Heart right ventricle (tissue), 16 donors: ENCODE measurements around the gene RNF34. TPM values are rescaled to one million over a fixed set of nuclear protein-coding genes. Genes with fewer than 3 reads are reported as not detected.
A peak's percentile ranks its signal among the peaks of the same experiment; 100 is the strongest.

Source experiments
- ATAC-seq, 8 donors: fragments of 200-7000 bp; cut with Tn5 transposase; one replicate each; pipeline ENCODE4 v1.9.1; 2020; ENCODE audit warnings: mild to moderate bottlenecking in 8 of 8, moderate library complexity in 8 of 8, moderate number of reproducible peaks in 1 of 8
- DNase-seq, 2 donors: peaks; one replicate each; pipeline ENCODE4 v3.0.0-alpha.2; 2020
- H3K27ac ChIP-seq, 10 donors: fragments of 200-600 bp; sonication (generic) in 2 of 10; one replicate each; pipeline versions ENCODE4 v1.5.0 to v1.8.0; 2020 to 2022; ENCODE audit warnings: mild to moderate bottlenecking in 3 of 10
- H3K27me3 ChIP-seq, 7 donors: fragments of 200-600 bp; one replicate each; pipeline ENCODE4 v1.8.0; 2021 to 2022; ENCODE audit warnings: mild to moderate bottlenecking in 2 of 7
- H3K36me3 ChIP-seq, 9 donors: fragments of 200-600 bp; sonication (generic) in 1 of 9; one replicate each; pipeline versions ENCODE4 v1.5.0 to v1.8.0; 2020 to 2022; ENCODE audit warnings: mild to moderate bottlenecking in 2 of 9
- H3K4me1 ChIP-seq, 9 donors: fragments of 200-600 bp; sonication (generic) in 1 of 9; one replicate each; pipeline versions ENCODE4 v1.5.0 to v1.8.0; 2020 to 2022; ENCODE audit warnings: mild to moderate bottlenecking in 4 of 9
- H3K4me3 ChIP-seq, 10 donors: fragments of 200-600 bp; sonication (generic) in 2 of 10; one replicate each; pipeline versions ENCODE4 v1.5.0 to v1.8.0; 2020 to 2022; ENCODE audit warnings: mild to moderate bottlenecking in 7 of 10, moderate library complexity in 2 of 10
- H3K9me3 ChIP-seq, 11 donors: fragments of 200-600 bp in 10 of 11; sonication (generic) in 2 of 11; one replicate each; pipeline versions ENCODE4 v1.5.0 to v1.8.0; 2013 to 2022; ENCODE audit warnings: mild to moderate bottlenecking in 2 of 11, control low read depth in 1 of 11, moderate library complexity in 1 of 11
- CTCF ChIP-seq, 9 donors: fragments of 200-600 bp; sonication (generic) in 2 of 9; IDR thresholded peaks; one replicate each; pipeline versions ENCODE4 v1.5.0 to v1.8.0; 2021 to 2022; ENCODE audit warnings: antibody characterized with exemption in 9 of 9, mild to moderate bottlenecking in 5 of 9, moderate library complexity in 1 of 9
- WGBS, 2 donors: extraction: QIAGEN DNeasy Blood & Tissue Kit; methylation state at CpG; one replicate each; pipeline ENCODE4 v1.1.7; 2013; ENCODE audit warnings: inconsistent platforms in 1 of 2; 5-methylcytosine and 5-hydroxymethylcytosine counted together
- intact Hi-C, 10 donors: fragments of 100-400 bp; cut with DNase I; formaldehyde crosslinking; loops; one replicate each; pipeline versions ENCODE4 v1.11.1 to v1.14.2; 2022
- polyA plus RNA-seq, 2 donors: library from polyadenylated mRNA; stranded (reverse); fragments of 200-250 nt; gene quantifications; one replicate each; pipeline ENCODE4 v1.2.3, GENCODE V29; 2013
- total RNA-seq, 10 donors: library from RNA; stranded (reverse); fragmentation: NEBNext Ultra II Directional in 3 of 10; extraction: Animal tissue kit (Norgen Biotek cat#: 25700) in 3 of 10; gene quantifications; one replicate each; pipeline versions ENCODE4 v1.2.1 to v1.2.4, GENCODE V29; 2021 to 2023
- donor health status: Arrhythmogenic right ventricular cardiomyopathy.
- donor health status: ischemic (EF 13 %, LVEDD 7.1; RV severe dilation, severe dysfunction).
- donor health status: healthy with polysubstance abuse.
- donor health status: DM: no; HTN: yes; CAD: no.
- donor health status: DM: no; HTN: no; CAD: no.
- donor health status: ischemic (EF 25% LVEDD 6.9; RV normal size, moderate dysfunction).
- donor health status: ischemic (EF 25% LVEDD 5.7; RV mildly dilated, moderate dysfunction).
- donor health status: healthy.
- donor health status: DM: yes; HTN: yes; CAD: no.
- donor health status: Ischemic cardiomyopathy.
- donor health status: ischemic (EF 35%, LVEDD 5.7; RV mildly dilated, moderate dysfunction).
- donor health status: nonischemic (EF 11% LVEDD 7.7; RV severe dilation, severe dysfunction).
- donor health status: DM: yes; HTN: yes; CAD: no.
- donor health status: PGD.
- donor health status: ischemic (EF 29% LVEDD 5.4; RV normal size, mild dysfunction).
- donor health status: nonischemic (EF 23%, LVEDD 6.1; RV moderate dilation, normal function).

Gene RNF34
- total and polyA plus RNA-seq, 12 donors: 18.9 to 37.9 (median 23.9) TPM

- Histone ChIP-seq H3K27ac (no peak overlapping the region), H3K36me3 (peaks cover 0 to 59% (median 21%) of the 10 kb centered on the region in 9 donors), H3K4me3 (no peak overlapping the region), H3K4me1 (peaks cover 0 to 17% (median 9%) of the 10 kb centered on the region in 9 donors), H3K27me3 (no peaks in the 10 kb centered on the region), H3K9me3 (no peaks in the 10 kb centered on the region)
- WGBS, 2 donors: 90% methylated on average over 1 of the region's 1 CpG
- no peak for TF ChIP-seq CTCF (IDR thresholded peaks at IDR 0.05)
- no peak for DNase-seq
- ATAC-seq: no peak
- intact Hi-C loops: no loop called here
Observed at GRCh38 chr12:121413917-121414316, 14.0 kb downstream of the RNF34 start.

GRCh38 chr12:121417847-121418246 is 17.9 kb downstream of the RNF34 start:
- H3K27ac ChIP-seq: no peak overlapping the region
- H3K9me3 ChIP-seq: no peaks in the 10 kb centered on the region
- TF ChIP-seq CTCF (IDR thresholded peaks at IDR 0.05): no peak
- peaks cover 0 to 23% (median 7%) of the 10 kb centered on the region in 9 donors for H3K4me1 ChIP-seq
- no peak for DNase-seq
- H3K4me3 ChIP-seq: no peak overlapping the region
- intact Hi-C loops: no loop called here
- ATAC-seq: peak in 3 of 8 donors; percentile 31 to 71 (median 44)
- H3K27me3 ChIP-seq: no peaks in the 10 kb centered on the region
- WGBS, 2 donors: 61 to 69% methylated on average over 6 of the region's 6 CpGs
- H3K36me3 ChIP-seq: peaks cover 0 to 91% (median 41%) of the 10 kb centered on the region in 9 donors

- H3K9me3 ChIP-seq: no peaks in the 10 kb centered on the region
- H3K27ac ChIP-seq: no peak overlapping the region
- intact Hi-C loops: no loop called here
- WGBS, 2 donors: 90 to 95% methylated on average over 6 of the region's 6 CpGs
- no peak for TF ChIP-seq CTCF (IDR thresholded peaks at IDR 0.05)
- ATAC-seq: no peak
- peaks cover 0 to 100% (median 50%) of the 10 kb centered on the region in 9 donors for H3K36me3 ChIP-seq
- DNase-seq: no peak
- H3K4me1 ChIP-seq: peaks cover 0 to 36% (median 13%) of the 10 kb centered on the region in 9 donors
- H3K4me3 ChIP-seq: no peak overlapping the region
- no peaks in the 10 kb centered on the region for H3K27me3 ChIP-seq
Observed at GRCh38 chr12:121420109-121420508, 20.2 kb downstream of the RNF34 start.

- WGBS, 2 donors: 94% methylated on average over 14 of the region's 14 CpGs
- peaks cover 0 to 36% (median 10%) of the 10 kb centered on the region in 9 donors for H3K4me1 ChIP-seq
- no peaks in the 10 kb centered on the region for H3K9me3 ChIP-seq
- no peak for DNase-seq
- intact Hi-C loops: no loop called here
- no peak for TF ChIP-seq CTCF (IDR thresholded peaks at IDR 0.05)
- peaks cover 0 to 100% (median 49%) of the 10 kb centered on the region in 9 donors for H3K36me3 ChIP-seq
- peak overlapping the region in 9 of 10 donors; percentile 20 to 79 (median 61) for H3K27ac ChIP-seq
- H3K4me3 ChIP-seq: no peak overlapping the region
- H3K27me3 ChIP-seq: no peaks in the 10 kb centered on the region
- ATAC-seq: peak in 7 of 8 donors; percentile 4 to 49 (median 22)
Observed at GRCh38 chr12:121423253-121423652, 23.3 kb downstream of the RNF34 start.
